Testis (tissue), 2 donors: ENCODE data around the gene PRR23E.

Experiments used
- CTCF ChIP-seq, 3 experiments: fragments of 450-650 bp in 2 of 3; fragments of 200-600 bp in 1 of 3; sonication (generic) in 1 of 3; IDR thresholded peaks; one replicate each; pipeline ENCODE4 v1.5.1; 2016 to 2019; ENCODE audit warnings: antibody characterized with exemption in 3 of 3, mild to moderate bottlenecking in 2 of 3, moderate library complexity in 1 of 3
- POLR2A ChIP-seq: fragments of 450-650 bp; IDR thresholded peaks from one replicate; pipeline ENCODE4 v1.6.1; 2017; ENCODE audit warnings: antibody characterized with exemption, mild to moderate bottlenecking, moderate library complexity

- TF ChIP-seq POLR2A: no peak
- no peak for TF ChIP-seq CTCF (IDR thresholded peaks at IDR 0.05)
Observed at GRCh38 chr3:127222163-127222562, 29.2 kb downstream of the PRR23E start.
